ENCODE measurements around the gene SIPA1L2. TPM values are rescaled to one million over a fixed set of nuclear protein-coding genes. Genes with fewer than 3 reads are reported as not detected.
"Not testable (repeated sequence)": the region's sequence is repeated elsewhere in the genome, so short reads cannot be mapped to it uniquely, and the experiment has no call there.

The SIPA1L2 gene
- total RNA-seq, 1 donor from 2014 or later: 41.0 TPM

GRCh38 chr1:232614811-232615210, 15.1 kb downstream of the SIPA1L2 start:
- TF ChIP-seq, protein P1, sequence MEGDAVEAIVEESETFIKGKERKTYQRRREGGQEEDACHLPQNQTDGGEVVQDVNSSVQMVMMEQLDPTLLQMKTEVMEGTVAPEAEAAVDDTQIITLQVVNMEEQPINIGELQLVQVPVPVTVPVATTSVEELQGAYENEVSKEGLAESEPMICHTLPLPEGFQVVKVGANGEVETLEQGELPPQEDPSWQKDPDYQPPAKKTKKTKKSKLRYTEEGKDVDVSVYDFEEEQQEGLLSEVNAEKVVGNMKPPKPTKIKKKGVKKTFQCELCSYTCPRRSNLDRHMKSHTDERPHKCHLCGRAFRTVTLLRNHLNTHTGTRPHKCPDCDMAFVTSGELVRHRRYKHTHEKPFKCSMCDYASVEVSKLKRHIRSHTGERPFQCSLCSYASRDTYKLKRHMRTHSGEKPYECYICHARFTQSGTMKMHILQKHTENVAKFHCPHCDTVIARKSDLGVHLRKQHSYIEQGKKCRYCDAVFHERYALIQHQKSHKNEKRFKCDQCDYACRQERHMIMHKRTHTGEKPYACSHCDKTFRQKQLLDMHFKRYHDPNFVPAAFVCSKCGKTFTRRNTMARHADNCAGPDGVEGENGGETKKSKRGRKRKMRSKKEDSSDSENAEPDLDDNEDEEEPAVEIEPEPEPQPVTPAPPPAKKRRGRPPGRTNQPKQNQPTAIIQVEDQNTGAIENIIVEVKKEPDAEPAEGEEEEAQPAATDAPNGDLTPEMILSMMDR (IDR thresholded peaks at IDR 0.05; ENCODE audit: unreplicated experiment): no peak
- H3K9me3 Mint-ChIP-seq (ENCODE audit: low read depth): no peaks in the 10 kb centered on the region
- peaks cover 11% of the 10 kb centered on the region for H3K36me3 Mint-ChIP-seq (ENCODE audit: insufficient read depth)
- H3K4me3 Mint-ChIP-seq (ENCODE audit: low read depth): peak overlapping the region; percentile 22
- no peak overlapping the region for H3K27ac Mint-ChIP-seq
- DNase-seq (ENCODE audit: low spot score, unreplicated experiment): no peak
- peaks cover 35% of the 10 kb centered on the region for H3K4me1 Mint-ChIP-seq (ENCODE audit: low read depth)
- no peaks in the 10 kb centered on the region for H3K27me3 Mint-ChIP-seq

GRCh38 chr1:232613752-232614381, 16.1 kb downstream of the SIPA1L2 start:
- Mint-ChIP-seq H3K4me1 (ENCODE audit: low read depth) (peaks cover 34% of the 10 kb centered on the region), H3K4me3 (ENCODE audit: low read depth) (no peak overlapping the region), H3K36me3 (ENCODE audit: insufficient read depth) (peaks cover 9% of the 10 kb centered on the region), H3K27me3 (no peaks in the 10 kb centered on the region), H3K9me3 (ENCODE audit: low read depth) (no peaks in the 10 kb centered on the region), H3K27ac (peak overlapping the region; percentile 38)
- DNase-seq (ENCODE audit: low spot score, unreplicated experiment): no peak
- TF ChIP-seq, protein P1 (IDR thresholded peaks at IDR 0.05; ENCODE audit: unreplicated experiment): no peak

DNA sequence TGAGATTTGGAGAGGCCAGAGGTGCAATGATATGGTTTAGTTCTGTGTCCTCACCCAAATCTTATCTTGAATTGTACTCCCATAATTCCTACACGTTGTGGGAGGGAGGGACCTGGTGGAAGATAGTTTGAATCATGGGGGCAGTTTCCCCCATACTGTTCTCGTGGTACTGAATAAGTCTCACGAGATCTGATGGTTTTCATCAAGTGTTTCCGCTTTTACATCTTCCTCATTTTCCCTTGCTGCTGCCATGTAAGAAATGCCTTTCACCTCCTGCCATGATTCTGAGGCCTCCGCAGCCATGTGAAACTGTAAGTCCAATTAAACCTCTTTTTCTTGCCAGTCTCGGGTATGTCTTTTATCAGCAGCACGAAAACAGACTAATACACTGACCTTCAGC, 17.1 kb downstream of the SIPA1L2 start:
- H3K27ac Mint-ChIP-seq: not testable (repeated sequence)

DNA sequence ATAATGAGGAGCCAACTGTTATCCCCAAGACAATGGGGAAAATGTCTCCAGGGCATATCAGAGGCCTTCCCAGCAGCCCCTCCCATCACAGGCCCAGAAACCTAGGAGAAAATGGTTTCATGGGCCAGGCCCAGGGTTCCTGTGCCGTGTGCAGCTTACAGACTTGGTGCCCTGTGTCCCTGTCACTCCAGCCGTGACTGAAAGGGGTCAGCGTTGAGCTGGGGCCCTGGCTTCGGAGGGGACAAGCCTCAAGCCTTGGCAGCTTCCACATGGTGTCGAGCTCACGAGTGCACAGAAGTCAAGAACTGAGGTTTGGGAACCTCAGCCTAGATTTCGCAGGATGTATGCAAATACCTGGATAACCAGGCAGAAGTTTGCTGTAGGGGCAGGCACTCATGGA, 18.1 kb downstream of the SIPA1L2 start:
- Mint-ChIP-seq H3K9me3 (ENCODE audit: low read depth) (no peaks in the 10 kb centered on the region), H3K4me3 (ENCODE audit: low read depth) (no peak overlapping the region), H3K27ac (no peak overlapping the region), H3K4me1 (ENCODE audit: low read depth) (peaks cover 31% of the 10 kb centered on the region), H3K36me3 (ENCODE audit: insufficient read depth) (peaks cover 9% of the 10 kb centered on the region), H3K27me3 (no peaks in the 10 kb centered on the region)
- TF ChIP-seq, protein P1 (IDR thresholded peaks at IDR 0.05; ENCODE audit: unreplicated experiment): peak; percentile 20
- DNase-seq (ENCODE audit: low spot score, unreplicated experiment): no peak

More for the DNA sequence above, 17.1 kb downstream of the SIPA1L2 start:
- H3K27me3 Mint-ChIP-seq; H3K9me3 Mint-ChIP-seq (ENCODE audit: low read depth); DNase-seq (ENCODE audit: low spot score, unreplicated experiment); H3K4me3 Mint-ChIP-seq (ENCODE audit: low read depth): not testable (repeated sequence)
- Mint-ChIP-seq H3K36me3 (ENCODE audit: insufficient read depth) (peaks cover 11% of the 10 kb centered on the region), H3K4me1 (ENCODE audit: low read depth) (peaks cover 34% of the 10 kb centered on the region)

GRCh38 chr1:232610902-232611745, 18.8 kb downstream of the SIPA1L2 start:
- not testable (repeated sequence) for H3K4me3 Mint-ChIP-seq (ENCODE audit: low read depth); H3K27me3 Mint-ChIP-seq; DNase-seq (ENCODE audit: low spot score, unreplicated experiment); H3K9me3 Mint-ChIP-seq (ENCODE audit: low read depth); H3K36me3 Mint-ChIP-seq (ENCODE audit: insufficient read depth); H3K27ac Mint-ChIP-seq
- H3K4me1 Mint-ChIP-seq (ENCODE audit: low read depth): peaks cover 31% of the 10 kb centered on the region

- Mint-ChIP-seq H3K4me3 (ENCODE audit: low read depth) (no peak overlapping the region), H3K27ac (no peak overlapping the region)
Observed at GRCh38 chr1:232610192-232610901, 19.6 kb downstream of the SIPA1L2 start.

More at GRCh38 chr1:232610192-232610901, 19.6 kb downstream of the SIPA1L2 start:
- H3K36me3 Mint-ChIP-seq (ENCODE audit: insufficient read depth): peaks cover 11% of the 10 kb centered on the region
- DNase-seq (ENCODE audit: low spot score, unreplicated experiment): no peak
- TF ChIP-seq, protein P1 (IDR thresholded peaks at IDR 0.05; ENCODE audit: unreplicated experiment): no peak
- no peaks in the 10 kb centered on the region for H3K27me3 Mint-ChIP-seq
- peaks cover 27% of the 10 kb centered on the region for H3K4me1 Mint-ChIP-seq (ENCODE audit: low read depth)
- H3K9me3 Mint-ChIP-seq (ENCODE audit: low read depth): no peaks in the 10 kb centered on the region
